Measurements from ENCODE around the gene PPP1R16B.

PPP1R16B gene

GRCh38 chr20:38866265-38867061 lies 61.0 kb downstream of the PPP1R16B start:
- DNase-seq (ENCODE audit: low spot score): no peak
- TF ChIP-seq, protein P1, sequence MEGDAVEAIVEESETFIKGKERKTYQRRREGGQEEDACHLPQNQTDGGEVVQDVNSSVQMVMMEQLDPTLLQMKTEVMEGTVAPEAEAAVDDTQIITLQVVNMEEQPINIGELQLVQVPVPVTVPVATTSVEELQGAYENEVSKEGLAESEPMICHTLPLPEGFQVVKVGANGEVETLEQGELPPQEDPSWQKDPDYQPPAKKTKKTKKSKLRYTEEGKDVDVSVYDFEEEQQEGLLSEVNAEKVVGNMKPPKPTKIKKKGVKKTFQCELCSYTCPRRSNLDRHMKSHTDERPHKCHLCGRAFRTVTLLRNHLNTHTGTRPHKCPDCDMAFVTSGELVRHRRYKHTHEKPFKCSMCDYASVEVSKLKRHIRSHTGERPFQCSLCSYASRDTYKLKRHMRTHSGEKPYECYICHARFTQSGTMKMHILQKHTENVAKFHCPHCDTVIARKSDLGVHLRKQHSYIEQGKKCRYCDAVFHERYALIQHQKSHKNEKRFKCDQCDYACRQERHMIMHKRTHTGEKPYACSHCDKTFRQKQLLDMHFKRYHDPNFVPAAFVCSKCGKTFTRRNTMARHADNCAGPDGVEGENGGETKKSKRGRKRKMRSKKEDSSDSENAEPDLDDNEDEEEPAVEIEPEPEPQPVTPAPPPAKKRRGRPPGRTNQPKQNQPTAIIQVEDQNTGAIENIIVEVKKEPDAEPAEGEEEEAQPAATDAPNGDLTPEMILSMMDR (conservative IDR thresholded peaks at IDR 0.05; ENCODE audit: low read depth): no peak
- POLR2A ChIA-PET (ENCODE audit: low non-redundant PET): interaction anchor here (0.6 kb wide), 1 partner anchor 1463 kb away, joined by 3 read pairs; no protein-coding TSS in a partner anchor
- CTCF ChIA-PET: interaction anchor here (0.6 to 1.4 kb wide), 2 partner anchors 28 to 823 kb away, joined by 3 to 4 read pairs; no protein-coding TSS in a partner anchor
- no peak overlapping the region for H3K27ac ChIP-seq

DNA sequence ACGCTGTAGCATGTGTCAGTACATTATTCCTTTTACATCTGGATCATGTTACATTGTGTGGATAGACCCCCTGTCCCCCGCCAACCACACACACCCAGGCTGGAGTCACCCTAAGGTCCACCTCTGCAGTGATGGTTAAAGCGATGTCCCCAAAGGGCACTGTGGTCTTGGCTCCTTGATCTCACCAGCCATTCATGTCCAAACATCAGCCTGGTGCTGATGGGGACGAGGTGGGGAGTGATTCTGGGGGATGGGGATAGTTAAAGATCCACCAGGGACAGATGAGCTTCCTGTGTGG lies 61.5 kb downstream of the PPP1R16B start:
- ChIA-PET POLR2A (ENCODE audit: low non-redundant PET) (interaction anchor here (0.6 kb wide), 1 partner anchor 1463 kb away, joined by 3 read pairs; no protein-coding TSS in a partner anchor), CTCF (interaction anchor here (0.6 to 1.4 kb wide), 2 partner anchors 28 to 823 kb away, joined by 3 to 4 read pairs; no protein-coding TSS in a partner anchor)
- DNase-seq (ENCODE audit: low spot score): no peak
- TF ChIP-seq, protein P1 (conservative IDR thresholded peaks at IDR 0.05; ENCODE audit: low read depth): no peak
- H3K27ac ChIP-seq: no peak overlapping the region

- no peak overlapping the region for H3K27ac ChIP-seq
- CTCF ChIA-PET: interaction anchor here (0.6 to 1.6 kb wide), 2 partner anchors 22 to 425 kb away, joined by 3 to 8 read pairs; no protein-coding TSS in a partner anchor
- POLR2A ChIA-PET (ENCODE audit: low non-redundant PET): no interaction called here
- peak; percentile 96 for DNase-seq (ENCODE audit: low spot score)
- TF ChIP-seq, protein P1 (conservative IDR thresholded peaks at IDR 0.05; ENCODE audit: low read depth): no peak
Measured at GRCh38 chr20:38870733-38871559, 65.4 kb downstream of the PPP1R16B start.

GRCh38 chr20:38871560-38871953 lies 66.1 kb downstream of the PPP1R16B start:
- ChIA-PET POLR2A (ENCODE audit: low non-redundant PET) (no interaction called here), CTCF (interaction anchor here (0.6 to 1.6 kb wide), 2 partner anchors 21 to 425 kb away, joined by 3 to 8 read pairs; no protein-coding TSS in a partner anchor)
- TF ChIP-seq, protein P1 (conservative IDR thresholded peaks at IDR 0.05; ENCODE audit: low read depth): no peak
- DNase-seq (ENCODE audit: low spot score): no peak
- H3K27ac ChIP-seq: no peak overlapping the region

DNA sequence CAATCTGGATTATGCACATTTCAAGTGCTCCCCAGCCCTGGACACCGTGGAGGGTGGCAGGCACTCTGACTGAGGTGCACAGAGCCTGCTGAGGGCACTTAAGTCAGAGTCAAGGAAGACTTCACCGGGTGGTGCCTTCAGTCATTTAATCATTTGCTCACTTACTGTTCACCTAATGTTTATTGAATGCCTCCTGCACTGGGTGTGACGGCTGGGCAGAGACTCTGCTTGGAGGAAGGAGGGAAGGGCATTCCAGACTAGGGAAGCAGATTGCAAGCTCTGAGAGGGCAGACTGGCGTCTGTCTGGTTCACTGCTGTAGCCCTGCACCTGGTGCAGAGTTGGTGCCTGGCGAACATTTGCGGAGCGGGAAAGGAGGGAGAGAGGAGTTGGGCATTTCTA lies 66.5 kb downstream of the PPP1R16B start:
- TF ChIP-seq, protein P1 (conservative IDR thresholded peaks at IDR 0.05; ENCODE audit: low read depth): no peak
- POLR2A ChIA-PET (ENCODE audit: low non-redundant PET): no interaction called here
- DNase-seq (ENCODE audit: low spot score): no peak
- H3K27ac ChIP-seq: no peak overlapping the region
- CTCF ChIA-PET: no interaction called here

DNA sequence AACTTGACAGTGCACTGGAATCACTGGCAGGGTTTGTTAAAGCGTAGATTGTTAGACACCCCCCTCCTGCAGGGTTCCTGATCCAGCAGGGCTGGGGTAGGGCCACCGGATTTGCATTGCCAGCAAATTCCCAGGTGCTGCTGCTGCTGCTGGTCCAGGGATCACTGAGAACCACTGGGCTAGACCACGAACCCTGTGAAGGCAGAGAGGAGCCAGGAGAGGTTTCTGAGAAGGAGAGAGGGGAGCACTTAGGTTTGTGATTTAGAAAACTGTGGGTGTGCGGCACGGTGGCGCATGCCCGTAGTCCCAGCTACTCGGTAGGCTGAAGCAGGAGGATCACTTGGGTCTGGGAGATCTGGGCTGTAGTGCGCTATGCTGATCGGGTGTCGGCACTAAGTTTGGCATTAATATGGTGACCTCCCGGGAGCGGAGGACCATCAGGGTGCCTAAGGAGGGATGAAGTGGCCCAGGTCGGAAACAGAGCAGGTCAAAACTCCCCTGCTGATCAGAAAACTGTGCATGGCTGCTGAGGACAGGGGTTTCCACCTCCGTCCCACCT lies 67.1 kb downstream of the PPP1R16B start:
- TF ChIP-seq, protein P1 (conservative IDR thresholded peaks at IDR 0.05; ENCODE audit: low read depth): no peak
- DNase-seq (ENCODE audit: low spot score): no peak
- ChIA-PET CTCF (no interaction called here), POLR2A (ENCODE audit: low non-redundant PET) (no interaction called here)
- H3K27ac ChIP-seq: no peak overlapping the region

All from RWPE1 (cell line).